M059J (cell line): ENCODE measurements around the gene FAM3D. TPM values are rescaled to one million over a fixed set of nuclear protein-coding genes. Genes with fewer than 3 reads are reported as not detected.

Source experiments
- DNase-seq: peaks from one replicate; pipeline ENCODE4 v3.0.0-alpha.2; 2012; ENCODE audit warnings: low read depth
- total RNA-seq: library from RNA; depleted of rRNA; stranded (reverse); fragments of >200 nt; shearing (Covaris generic); gene quantifications from 2 replicates; pipeline ENCODE4 v1.2.3, GENCODE V29; 2014; rRNA removed

The FAM3D gene
- total RNA-seq, 1 experiment from 2014 or later = not detected

GRCh38 chr3:58594117-58594516, 72.5 kb downstream of the FAM3D start:
- DNase-seq = no peak

- DNase-seq = no peak
Measured at GRCh38 chr3:58591517-58592510, 74.8 kb downstream of the FAM3D start.

GRCh38 chr3:58588030-58588614, 78.5 kb downstream of the FAM3D start:
- no peak for DNase-seq

DNA sequence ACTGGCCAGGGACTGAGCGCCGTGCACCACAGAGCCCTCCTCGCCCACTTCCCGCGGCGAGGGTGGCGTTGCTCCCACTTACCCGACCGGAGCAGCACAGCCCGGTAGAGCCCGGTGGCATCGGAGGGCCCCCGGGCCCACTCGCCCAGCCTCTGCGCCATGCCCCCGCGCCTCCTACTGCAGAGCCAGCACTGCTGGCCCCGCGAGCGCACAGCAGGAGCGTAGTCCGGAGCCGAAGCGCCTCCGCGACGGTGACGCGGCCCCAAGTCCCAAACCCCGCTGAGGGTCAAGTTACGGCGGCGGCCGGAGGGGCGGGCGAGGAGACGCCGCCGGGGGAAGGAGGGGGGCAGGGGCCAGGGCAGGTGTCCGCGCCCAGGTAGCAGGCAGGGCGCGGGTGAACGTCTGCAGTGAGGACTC, 79.8 kb downstream of the FAM3D start:
- DNase-seq = no peak

GRCh38 chr3:58585994-58586393, 80.6 kb downstream of the FAM3D start:
- DNase-seq = no peak

- DNase-seq = peak; percentile 66
Measured at GRCh38 chr3:58585005-58585786, 81.4 kb downstream of the FAM3D start.

DNA sequence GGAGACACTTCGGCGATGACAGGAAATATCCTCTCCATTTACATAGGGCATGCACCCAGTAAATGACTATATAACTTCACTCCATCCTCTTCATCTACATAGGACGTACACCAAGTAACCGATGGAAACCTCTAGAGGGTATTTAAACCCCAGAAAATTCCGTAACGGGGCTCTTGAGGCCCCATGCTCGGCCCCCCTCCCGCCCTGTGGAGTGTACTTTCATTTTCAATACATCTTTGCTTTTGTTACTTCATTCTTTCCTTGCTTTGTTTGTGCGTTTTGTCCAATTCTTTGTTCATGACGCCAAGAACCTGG, 81.9 kb downstream of the FAM3D start:
- no peak for DNase-seq

Other genes starting within 250 kb of the FAM3D start
- gene PDHB, start 232.9 kb downstream of the FAM3D start, total RNA-seq = 172 and 254 TPM in 2 replicates
- 5.7 and 11.6 TPM in 2 replicates for gene KCTD6, start 174.7 kb downstream of the FAM3D start, total RNA-seq
- 2.8 and 18.5 TPM in 2 replicates for gene ACOX2, start 129.6 kb downstream of the FAM3D start, total RNA-seq
- 0.12 and 0.42 TPM in 2 replicates for gene FAM107A, start 89.4 kb downstream of the FAM3D start, total RNA-seq